ENCODE measurements around the gene GCNT2. TPM values are rescaled to one million over a fixed set of nuclear protein-coding genes. Genes with fewer than 3 reads are reported as not detected.

Gene GCNT2
- total RNA-seq, 1 experiment from 2014 or later = 42.8 TPM

DNA sequence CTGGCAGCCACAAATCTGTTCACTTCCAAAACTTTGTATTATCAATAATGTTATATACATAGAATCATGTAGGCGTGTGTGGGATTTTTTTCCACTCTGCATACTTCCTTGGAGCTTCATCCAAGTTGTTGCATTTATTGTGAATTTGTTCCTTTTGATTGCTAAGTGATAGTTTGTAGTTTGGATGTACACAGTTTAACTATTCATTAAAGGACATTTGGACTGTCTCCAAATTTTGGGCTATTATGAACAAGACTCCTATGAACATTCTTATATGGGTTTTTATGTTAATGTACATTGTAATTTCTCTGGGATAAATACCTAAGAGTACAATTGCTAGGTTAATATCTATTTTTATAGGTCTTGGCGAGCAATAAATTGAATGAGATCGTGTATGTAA lies 36.2 kb upstream of the GCNT2 start:
- no peak overlapping the region for H3K4me3 ChIP-seq (ENCODE audit: low read depth in 2 of 2, low read length in 2 of 2)
- H3K27me3 ChIP-seq (ENCODE audit: control insufficient read depth, insufficient read depth, low read length) = no peaks in the 10 kb centered on the region
- in situ Hi-C loops (cut with HindIII; ENCODE audit: low pct_unique_long_range_greater_than_20kb, low sequenced_read_pairs) = no loop called here
- ATAC-seq (no peak), DNase-seq (ENCODE audit: low read depth, low spot score) (no peak)
- no peak overlapping the region for H3K27ac ChIP-seq (ENCODE audit: low read length)
- H3K36me3 ChIP-seq (ENCODE audit: control insufficient read depth, insufficient read depth, low read length) = no peaks in the 10 kb centered on the region
- no peaks in the 10 kb centered on the region for H3K9me3 ChIP-seq (ENCODE audit: control insufficient read depth, insufficient read depth, low read depth, low read length)
- no peaks in the 10 kb centered on the region for H3K4me1 ChIP-seq (ENCODE audit: control insufficient read depth, insufficient read depth, low read length)
- no peak for TF ChIP-seq CTCF (IDR thresholded peaks at IDR 0.05)
- TF ChIP-seq SIN3A (IDR thresholded peaks at IDR 0.05; ENCODE audit: borderline replicate concordance, insufficient read depth, low read depth, low read length) = no peak
- TF ChIP-seq, protein P1, sequence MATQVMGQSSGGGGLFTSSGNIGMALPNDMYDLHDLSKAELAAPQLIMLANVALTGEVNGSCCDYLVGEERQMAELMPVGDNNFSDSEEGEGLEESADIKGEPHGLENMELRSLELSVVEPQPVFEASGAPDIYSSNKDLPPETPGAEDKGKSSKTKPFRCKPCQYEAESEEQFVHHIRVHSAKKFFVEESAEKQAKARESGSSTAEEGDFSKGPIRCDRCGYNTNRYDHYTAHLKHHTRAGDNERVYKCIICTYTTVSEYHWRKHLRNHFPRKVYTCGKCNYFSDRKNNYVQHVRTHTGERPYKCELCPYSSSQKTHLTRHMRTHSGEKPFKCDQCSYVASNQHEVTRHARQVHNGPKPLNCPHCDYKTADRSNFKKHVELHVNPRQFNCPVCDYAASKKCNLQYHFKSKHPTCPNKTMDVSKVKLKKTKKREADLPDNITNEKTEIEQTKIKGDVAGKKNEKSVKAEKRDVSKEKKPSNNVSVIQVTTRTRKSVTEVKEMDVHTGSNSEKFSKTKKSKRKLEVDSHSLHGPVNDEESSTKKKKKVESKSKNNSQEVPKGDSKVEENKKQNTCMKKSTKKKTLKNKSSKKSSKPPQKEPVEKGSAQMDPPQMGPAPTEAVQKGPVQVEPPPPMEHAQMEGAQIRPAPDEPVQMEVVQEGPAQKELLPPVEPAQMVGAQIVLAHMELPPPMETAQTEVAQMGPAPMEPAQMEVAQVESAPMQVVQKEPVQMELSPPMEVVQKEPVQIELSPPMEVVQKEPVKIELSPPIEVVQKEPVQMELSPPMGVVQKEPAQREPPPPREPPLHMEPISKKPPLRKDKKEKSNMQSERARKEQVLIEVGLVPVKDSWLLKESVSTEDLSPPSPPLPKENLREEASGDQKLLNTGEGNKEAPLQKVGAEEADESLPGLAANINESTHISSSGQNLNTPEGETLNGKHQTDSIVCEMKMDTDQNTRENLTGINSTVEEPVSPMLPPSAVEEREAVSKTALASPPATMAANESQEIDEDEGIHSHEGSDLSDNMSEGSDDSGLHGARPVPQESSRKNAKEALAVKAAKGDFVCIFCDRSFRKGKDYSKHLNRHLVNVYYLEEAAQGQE (IDR thresholded peaks at IDR 0.05; ENCODE audit: insufficient read depth in 1 of 2, low read depth in 2 of 2, low read length in 1 of 2) = no peak
- no peak for TF ChIP-seq TCF7L2 (IDR thresholded peaks at IDR 0.05; ENCODE audit: low read depth, low read length)
- no peak for TF ChIP-seq POLR2AphosphoS5 (IDR thresholded peaks at IDR 0.05; ENCODE audit: low read depth, low read length)
- intact Hi-C loops (cut with micrococcal nuclease; ENCODE audit: unreplicated experiment) = no loop called here
- ChIA-PET POLR2A (no interaction called here), CTCF (no interaction called here)
- BruUV-seq (replicated peaks) = no TSS peak

GRCh38 chr6:10485406-10485805 lies 35.7 kb upstream of the GCNT2 start:
- ATAC-seq (no peak), DNase-seq (ENCODE audit: low read depth, low spot score) (no peak)
- BruUV-seq (replicated peaks) = no TSS peak
- TF ChIP-seq, protein P1 (IDR thresholded peaks at IDR 0.05; ENCODE audit: insufficient read depth in 1 of 2, low read depth in 2 of 2, low read length in 1 of 2) = no peak
- no peak for TF ChIP-seq TCF7L2 (IDR thresholded peaks at IDR 0.05; ENCODE audit: low read depth, low read length)
- TF ChIP-seq POLR2AphosphoS5 (IDR thresholded peaks at IDR 0.05; ENCODE audit: low read depth, low read length) = no peak
- TF ChIP-seq CTCF (IDR thresholded peaks at IDR 0.05) = no peak
- TF ChIP-seq SIN3A (IDR thresholded peaks at IDR 0.05; ENCODE audit: borderline replicate concordance, insufficient read depth, low read depth, low read length) = no peak
- ChIA-PET CTCF (no interaction called here), POLR2A (no interaction called here)
- Histone ChIP-seq H3K27ac (ENCODE audit: low read length) (no peak overlapping the region), H3K4me3 (ENCODE audit: low read depth in 2 of 2, low read length in 2 of 2) (no peak overlapping the region), H3K4me1 (ENCODE audit: control insufficient read depth, insufficient read depth, low read length) (no peaks in the 10 kb centered on the region), H3K9me3 (ENCODE audit: control insufficient read depth, insufficient read depth, low read depth, low read length) (no peaks in the 10 kb centered on the region), H3K36me3 (ENCODE audit: control insufficient read depth, insufficient read depth, low read length) (no peaks in the 10 kb centered on the region), H3K27me3 (ENCODE audit: control insufficient read depth, insufficient read depth, low read length) (no peaks in the 10 kb centered on the region)
- intact Hi-C loops (cut with micrococcal nuclease; ENCODE audit: unreplicated experiment) (no loop called here), in situ Hi-C loops (cut with HindIII; ENCODE audit: low pct_unique_long_range_greater_than_20kb, low sequenced_read_pairs) (no loop called here)

Measured in Panc1 (cell line).